Stomach smooth muscle (tissue), 2 donors: ENCODE data around the gene C16orf74.
A peak's percentile ranks its signal among the peaks of the same experiment; 100 is the strongest.

Experiments used
- H3K27ac ChIP-seq: one replicate; pipeline ENCODE4 v1.7.0; 2013; ENCODE audit warnings: mild to moderate bottlenecking, low read length, inconsistent platforms
- H3K27me3 ChIP-seq, 2 donors: one replicate each; pipeline ENCODE4 v1.7.0; 2013; ENCODE audit warnings: low read length in 2 of 2; ENCODE audit not compliant: insufficient read depth in 2 of 2, control insufficient read depth in 1 of 2
- H3K36me3 ChIP-seq, 2 donors: one replicate each; pipeline ENCODE4 v1.7.0; 2013; ENCODE audit warnings: low read length in 2 of 2; ENCODE audit not compliant: control insufficient read depth in 2 of 2, insufficient read depth in 2 of 2
- H3K4me1 ChIP-seq: one replicate; pipeline ENCODE4 v1.7.0; 2013; ENCODE audit warnings: low read length; ENCODE audit not compliant: control insufficient read depth, insufficient read depth
- H3K4me3 ChIP-seq, 2 donors: one replicate each; pipeline ENCODE4 v1.7.0; 2013; ENCODE audit warnings: low read length in 2 of 2
- H3K9ac ChIP-seq, 2 donors: one replicate each; pipeline ENCODE4 v1.7.0; 2013; ENCODE audit warnings: low read length in 2 of 2, mild to moderate bottlenecking in 1 of 2
- H3K9me3 ChIP-seq, 2 donors: one replicate each; pipeline ENCODE4 v1.7.0; 2013; ENCODE audit warnings: low read length in 2 of 2; ENCODE audit not compliant: control insufficient read depth in 2 of 2
- donor health status: healthy.
- donor health status: Pancreatic carcinoma.

C16orf74 gene

DNA sequence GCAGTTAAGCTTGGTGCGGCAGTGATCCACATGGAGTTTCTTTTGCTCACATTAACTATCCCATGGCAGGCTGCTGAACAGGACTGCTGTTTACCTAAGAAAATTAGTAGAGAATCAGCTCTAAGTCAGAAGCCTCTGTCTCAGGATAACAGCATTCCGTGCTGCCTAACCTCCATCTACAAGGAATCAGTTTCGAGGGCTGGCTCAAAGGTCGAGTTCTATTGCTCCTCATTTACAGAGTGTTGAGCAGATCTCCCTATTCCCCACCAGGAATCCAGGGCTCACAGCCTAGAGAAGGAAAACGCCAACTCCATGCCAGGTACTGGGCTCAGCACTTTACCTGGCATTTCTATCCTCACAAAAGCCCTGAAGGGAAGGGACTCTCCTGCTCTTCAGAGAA, 72.1 kb downstream of the C16orf74 start:
- no peak overlapping the region for H3K27ac ChIP-seq
- no peaks in the 10 kb centered on the region for H3K9me3 ChIP-seq
- no peak overlapping the region for H3K9ac ChIP-seq
- H3K27me3 ChIP-seq = no peaks in the 10 kb centered on the region
- H3K36me3 ChIP-seq = peaks cover 4 to 7% of the 10 kb centered on the region in 2 donors
- no peaks in the 10 kb centered on the region for H3K4me1 ChIP-seq
- H3K4me3 ChIP-seq = no peak overlapping the region

DNA sequence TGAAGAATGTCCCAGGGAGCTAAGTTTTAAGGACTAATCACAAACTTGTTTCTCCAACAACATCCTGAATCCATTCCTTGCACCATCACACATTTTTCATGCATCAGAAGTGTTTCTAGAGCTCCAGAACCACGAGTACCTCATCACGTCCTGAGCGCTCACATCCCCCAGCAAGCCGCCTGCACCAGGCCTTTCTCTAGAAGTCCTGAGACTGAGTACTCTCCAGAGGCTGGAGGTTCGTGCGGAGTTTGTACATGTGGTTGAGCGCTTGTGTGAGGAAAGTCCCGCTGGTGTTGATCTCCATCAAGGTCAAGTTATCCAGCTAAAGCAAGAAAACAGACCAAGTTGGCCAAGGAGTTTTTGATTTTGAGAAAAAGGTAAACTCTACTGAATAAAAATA, 72.9 kb downstream of the C16orf74 start:
- no peak overlapping the region for H3K27ac ChIP-seq
- no peak overlapping the region for H3K9ac ChIP-seq
- no peaks in the 10 kb centered on the region for H3K27me3 ChIP-seq
- H3K4me1 ChIP-seq = no peaks in the 10 kb centered on the region
- H3K9me3 ChIP-seq = no peaks in the 10 kb centered on the region
- peaks cover 4 to 8% of the 10 kb centered on the region in 2 donors for H3K36me3 ChIP-seq
- H3K4me3 ChIP-seq = no peak overlapping the region

DNA sequence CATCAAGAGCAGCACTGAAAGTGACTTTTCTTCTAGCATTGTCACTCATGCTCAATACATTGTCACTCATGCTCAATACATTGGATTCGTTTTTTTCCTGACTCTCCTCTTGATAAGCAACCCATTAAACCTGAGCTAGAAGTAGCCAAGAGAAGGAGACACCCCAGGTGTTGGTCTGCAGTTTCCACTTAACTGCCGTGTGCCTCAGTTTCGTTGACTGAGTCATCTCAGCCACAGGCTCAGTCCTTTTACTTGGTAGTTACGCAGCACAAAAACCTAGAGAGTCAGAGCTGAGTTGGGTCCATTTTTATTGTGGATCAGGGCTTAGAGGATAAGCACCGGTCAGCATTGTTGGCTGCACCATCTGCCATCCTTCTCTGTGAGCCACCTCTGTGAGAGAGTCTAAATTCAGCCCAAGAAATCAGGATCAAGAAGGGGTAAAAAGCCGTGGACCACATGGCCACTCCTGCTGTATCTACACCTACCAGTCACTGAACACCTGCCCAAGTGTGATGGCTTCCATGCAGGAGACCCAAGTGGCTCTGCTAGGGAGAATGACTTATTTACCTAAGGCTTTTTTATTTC, 73.4 kb downstream of the C16orf74 start:
- Histone ChIP-seq H3K36me3 (peaks cover 8 to 13% of the 10 kb centered on the region in 2 donors), H3K9me3 (no peaks in the 10 kb centered on the region), H3K27ac (no peak overlapping the region), H3K4me1 (no peaks in the 10 kb centered on the region), H3K27me3 (no peaks in the 10 kb centered on the region), H3K9ac (no peak overlapping the region), H3K4me3 (no peak overlapping the region)

DNA sequence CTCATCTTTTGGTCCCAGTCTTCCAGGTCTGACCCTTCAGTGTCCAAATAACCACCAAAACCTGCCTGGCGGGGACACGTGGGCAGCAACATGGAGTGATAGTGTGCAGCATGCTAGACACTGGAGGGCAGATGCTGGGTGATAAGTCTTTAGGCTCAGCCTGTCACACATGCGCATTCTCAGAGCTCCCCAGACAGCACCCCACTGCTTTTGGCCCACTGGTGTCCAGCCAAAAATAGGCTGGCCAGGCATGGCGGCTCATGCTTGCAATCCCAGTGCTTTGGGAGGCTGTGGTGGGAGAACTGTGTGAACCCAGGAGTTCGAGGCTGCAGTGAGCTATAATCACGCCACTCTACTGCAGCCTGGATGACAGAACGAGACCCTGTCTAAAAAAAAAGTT, 74.4 kb downstream of the C16orf74 start:
- H3K4me1 ChIP-seq = no peaks in the 10 kb centered on the region
- H3K9me3 ChIP-seq = no peaks in the 10 kb centered on the region
- H3K4me3 ChIP-seq = no peak overlapping the region
- H3K9ac ChIP-seq = no peak overlapping the region
- H3K27ac ChIP-seq = no peak overlapping the region
- peaks cover 16 to 23% of the 10 kb centered on the region in 2 donors for H3K36me3 ChIP-seq
- H3K27me3 ChIP-seq = no peaks in the 10 kb centered on the region

DNA sequence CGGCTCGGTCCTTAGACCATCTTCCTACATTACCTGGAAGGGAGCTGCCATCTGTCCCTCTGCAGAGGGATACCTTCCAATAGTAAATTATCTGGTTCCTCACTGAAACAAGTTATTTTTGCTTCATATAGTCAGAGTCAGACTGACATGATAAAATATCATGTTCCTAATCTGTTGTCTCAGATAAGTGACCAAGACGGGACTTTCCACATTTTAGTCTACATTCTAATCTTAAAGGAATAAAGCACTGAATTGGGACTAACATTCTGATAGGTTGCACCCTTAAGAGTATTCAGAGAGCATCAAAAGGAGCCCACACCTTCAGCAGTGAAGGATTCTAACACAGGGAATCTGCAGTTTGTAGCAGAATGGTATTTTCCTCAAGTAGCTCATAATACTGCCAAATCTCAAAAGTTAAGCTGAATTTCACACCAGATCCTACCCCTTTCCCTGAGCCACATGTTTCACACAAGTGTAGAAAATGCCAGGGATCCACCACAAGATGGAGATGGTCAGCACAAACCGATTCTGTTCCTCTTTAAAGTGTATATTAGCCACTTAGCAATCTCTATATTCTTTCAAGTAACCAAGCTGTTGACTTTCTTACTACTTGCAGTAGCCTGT, 75.5 kb downstream of the C16orf74 start:
- H3K4me1 ChIP-seq = no peaks in the 10 kb centered on the region
- no peak overlapping the region for H3K27ac ChIP-seq
- no peak overlapping the region for H3K9ac ChIP-seq
- H3K27me3 ChIP-seq = no peaks in the 10 kb centered on the region
- H3K36me3 ChIP-seq = peaks cover 23 to 31% of the 10 kb centered on the region in 2 donors
- H3K4me3 ChIP-seq = no peak overlapping the region
- H3K9me3 ChIP-seq = no peaks in the 10 kb centered on the region

DNA sequence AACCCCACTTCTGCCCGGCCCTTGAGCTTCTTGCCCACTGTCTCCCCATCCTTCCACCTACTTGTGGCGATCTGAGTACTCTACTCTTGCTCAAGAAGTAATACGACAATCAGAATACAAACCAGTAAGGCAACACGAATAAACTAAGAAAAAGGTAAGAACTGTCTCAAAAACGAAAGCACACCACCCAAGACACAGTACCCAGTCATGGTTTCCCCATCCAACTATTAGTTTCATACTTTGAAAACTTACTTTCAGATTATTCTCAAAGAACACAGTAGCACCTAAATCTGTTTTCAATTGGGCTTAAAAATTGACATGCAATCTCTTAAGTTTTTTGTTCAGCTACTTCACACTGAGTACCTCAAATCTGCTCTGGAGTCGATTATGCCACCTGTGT, 76.1 kb downstream of the C16orf74 start:
- H3K9me3 ChIP-seq = no peaks in the 10 kb centered on the region
- no peaks in the 10 kb centered on the region for H3K27me3 ChIP-seq
- H3K4me1 ChIP-seq = no peaks in the 10 kb centered on the region
- H3K27ac ChIP-seq = peak overlapping the region; percentile 24
- no peak overlapping the region for H3K4me3 ChIP-seq
- H3K9ac ChIP-seq = no peak overlapping the region
- H3K36me3 ChIP-seq = peaks cover 27 to 32% of the 10 kb centered on the region in 2 donors

DNA sequence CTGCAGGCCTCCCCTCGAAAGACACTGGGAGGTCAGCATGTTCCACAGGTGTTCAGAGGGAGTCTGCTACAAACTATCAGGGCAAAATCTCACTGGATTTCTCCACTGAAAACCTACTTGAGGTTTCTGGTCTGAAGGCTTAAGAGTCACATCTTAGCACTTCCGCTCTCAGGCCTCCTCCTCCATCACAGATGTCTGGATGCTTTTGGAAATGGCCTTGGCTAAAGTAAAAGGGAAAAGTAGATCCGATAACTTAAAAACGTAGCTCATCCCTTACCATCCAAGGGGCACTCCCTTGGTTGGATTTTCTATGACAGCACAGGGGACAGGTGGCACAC, 76.5 kb downstream of the C16orf74 start:
- H3K4me3 ChIP-seq = no peak overlapping the region
- no peaks in the 10 kb centered on the region for H3K4me1 ChIP-seq
- no peaks in the 10 kb centered on the region for H3K27me3 ChIP-seq
- H3K9ac ChIP-seq = peak overlapping the region in 1 of 2 donors; percentile 36
- peaks cover 31 to 34% of the 10 kb centered on the region in 2 donors for H3K36me3 ChIP-seq
- no peaks in the 10 kb centered on the region for H3K9me3 ChIP-seq
- H3K27ac ChIP-seq = peak overlapping the region; percentile 24

DNA sequence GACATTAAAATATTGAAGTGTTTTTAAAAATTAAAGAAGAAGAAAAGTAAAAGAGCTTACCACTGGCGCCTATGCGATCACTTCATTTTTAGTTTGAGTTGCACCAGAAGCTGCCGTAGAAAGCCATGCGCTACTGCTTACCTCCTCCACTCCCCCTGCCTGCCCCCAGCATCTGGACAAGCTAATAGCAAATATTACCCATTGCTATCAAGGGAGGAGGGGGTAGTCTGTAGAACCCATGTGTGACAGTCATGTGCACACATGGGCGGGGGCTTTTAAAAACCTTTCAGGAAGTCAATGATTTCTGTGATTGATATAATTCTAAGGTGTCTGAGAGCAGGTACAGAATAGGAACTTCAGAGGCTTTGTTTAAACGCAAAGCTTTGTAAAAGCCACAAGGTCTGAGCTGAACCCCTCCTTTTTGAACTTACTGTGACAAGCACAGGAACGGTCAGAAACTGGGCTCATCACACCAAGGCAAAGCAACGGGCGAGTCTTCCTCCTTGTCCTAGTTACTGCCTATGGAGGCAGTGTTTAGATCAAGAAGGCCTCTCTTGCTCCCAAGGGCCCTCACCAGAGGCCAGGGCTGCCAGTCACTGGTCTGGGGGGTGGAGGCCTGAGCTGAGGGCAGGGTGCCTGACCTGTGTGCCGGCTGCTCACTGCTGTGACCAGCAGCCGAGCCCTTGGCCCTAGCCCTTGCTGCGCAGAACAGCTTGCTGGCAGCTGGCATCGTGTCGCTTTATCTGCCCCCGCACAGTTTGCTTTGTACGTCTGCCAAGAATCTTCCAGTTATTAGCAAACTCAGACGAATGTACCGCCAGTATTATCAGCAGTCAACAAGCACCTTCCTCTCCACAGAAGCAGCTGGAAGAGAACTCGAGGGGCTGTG, 77.1 kb downstream of the C16orf74 start:
- H3K9me3 ChIP-seq = no peaks in the 10 kb centered on the region
- H3K4me3 ChIP-seq = no peak overlapping the region
- peak overlapping the region in 1 of 2 donors; percentile 51 for H3K9ac ChIP-seq
- no peaks in the 10 kb centered on the region for H3K4me1 ChIP-seq
- H3K27ac ChIP-seq = peak overlapping the region; percentile 24
- no peaks in the 10 kb centered on the region for H3K27me3 ChIP-seq
- H3K36me3 ChIP-seq = peaks cover 36 to 40% of the 10 kb centered on the region in 2 donors

DNA sequence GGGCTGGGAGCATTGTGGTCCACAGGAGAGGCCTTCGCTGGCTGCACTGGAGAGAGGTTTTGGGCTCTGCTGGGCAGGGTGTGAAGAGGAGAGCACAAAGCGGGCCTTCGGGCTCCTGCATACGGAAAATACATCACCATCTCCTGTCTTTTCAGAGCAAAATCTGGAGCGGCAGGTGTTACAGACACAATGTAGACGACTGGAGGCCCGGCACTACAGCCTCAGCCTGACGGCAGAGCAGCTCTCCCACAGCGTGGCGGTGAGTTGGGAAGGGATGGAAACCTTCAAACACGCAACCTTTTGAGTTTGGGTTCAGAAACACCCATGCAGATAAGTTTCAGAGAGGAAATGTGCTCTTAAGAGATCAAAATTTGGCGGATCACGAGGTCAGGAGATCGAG, 80.1 kb downstream of the C16orf74 start:
- no peak overlapping the region for H3K9ac ChIP-seq
- no peaks in the 10 kb centered on the region for H3K4me1 ChIP-seq
- H3K4me3 ChIP-seq = no peak overlapping the region
- no peak overlapping the region for H3K27ac ChIP-seq
- no peaks in the 10 kb centered on the region for H3K9me3 ChIP-seq
- H3K27me3 ChIP-seq = no peaks in the 10 kb centered on the region
- H3K36me3 ChIP-seq = peaks cover 63% of the 10 kb centered on the region in 2 donors

DNA sequence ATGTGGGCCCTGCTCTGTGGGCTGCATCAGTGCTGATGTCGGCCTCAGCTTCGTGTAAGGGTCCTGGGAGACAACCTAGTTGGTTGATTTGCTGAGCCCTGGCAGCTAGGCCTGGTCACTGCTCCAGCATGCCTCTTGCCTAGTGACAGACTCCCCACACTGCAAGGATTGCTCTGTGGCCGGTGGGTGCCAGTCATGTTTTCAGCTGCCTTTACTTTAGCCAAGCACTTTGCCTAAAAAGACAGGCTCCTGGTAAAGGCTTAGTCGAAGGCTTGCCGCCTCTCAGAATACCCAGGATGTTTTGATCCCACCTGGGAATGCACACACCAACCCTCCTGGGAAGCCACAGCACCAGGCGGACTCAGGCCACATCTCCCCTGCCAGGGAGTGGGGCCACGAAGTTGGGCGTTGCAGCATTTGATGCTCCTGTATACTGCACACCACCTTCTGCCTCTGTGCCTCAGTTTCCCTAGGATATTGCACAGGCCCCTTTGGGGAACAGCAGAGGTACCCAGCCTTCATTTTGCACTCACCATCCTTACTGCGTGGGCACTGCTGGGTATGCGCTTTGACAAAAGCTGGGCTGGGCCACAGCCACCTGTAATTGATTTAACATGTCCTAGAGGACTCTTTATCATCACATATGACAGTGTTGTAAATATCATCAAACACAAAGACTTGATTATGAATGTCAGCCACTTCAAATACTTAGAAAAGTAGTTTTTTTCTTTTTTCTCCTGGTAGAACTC, 82.0 kb downstream of the C16orf74 start:
- H3K27ac ChIP-seq = no peak overlapping the region
- no peaks in the 10 kb centered on the region for H3K27me3 ChIP-seq
- H3K9ac ChIP-seq = no peak overlapping the region
- peaks cover 70 to 75% of the 10 kb centered on the region in 2 donors for H3K36me3 ChIP-seq
- no peaks in the 10 kb centered on the region for H3K9me3 ChIP-seq
- H3K4me1 ChIP-seq = peaks cover 2% of the 10 kb centered on the region
- H3K4me3 ChIP-seq = no peak overlapping the region
